ENCODE results near the gene SDC4. TPM values are rescaled to one million over a fixed set of nuclear protein-coding genes. Genes with fewer than 3 reads are reported as not detected.

SDC4 gene
- total and polyA plus RNA-seq, 10 of the 15 experiments (the other 5 are each of a cell fraction or from before 2014, with no cell fraction given): 0.52 to 11.3 (median 1.4) TPM

DNA sequence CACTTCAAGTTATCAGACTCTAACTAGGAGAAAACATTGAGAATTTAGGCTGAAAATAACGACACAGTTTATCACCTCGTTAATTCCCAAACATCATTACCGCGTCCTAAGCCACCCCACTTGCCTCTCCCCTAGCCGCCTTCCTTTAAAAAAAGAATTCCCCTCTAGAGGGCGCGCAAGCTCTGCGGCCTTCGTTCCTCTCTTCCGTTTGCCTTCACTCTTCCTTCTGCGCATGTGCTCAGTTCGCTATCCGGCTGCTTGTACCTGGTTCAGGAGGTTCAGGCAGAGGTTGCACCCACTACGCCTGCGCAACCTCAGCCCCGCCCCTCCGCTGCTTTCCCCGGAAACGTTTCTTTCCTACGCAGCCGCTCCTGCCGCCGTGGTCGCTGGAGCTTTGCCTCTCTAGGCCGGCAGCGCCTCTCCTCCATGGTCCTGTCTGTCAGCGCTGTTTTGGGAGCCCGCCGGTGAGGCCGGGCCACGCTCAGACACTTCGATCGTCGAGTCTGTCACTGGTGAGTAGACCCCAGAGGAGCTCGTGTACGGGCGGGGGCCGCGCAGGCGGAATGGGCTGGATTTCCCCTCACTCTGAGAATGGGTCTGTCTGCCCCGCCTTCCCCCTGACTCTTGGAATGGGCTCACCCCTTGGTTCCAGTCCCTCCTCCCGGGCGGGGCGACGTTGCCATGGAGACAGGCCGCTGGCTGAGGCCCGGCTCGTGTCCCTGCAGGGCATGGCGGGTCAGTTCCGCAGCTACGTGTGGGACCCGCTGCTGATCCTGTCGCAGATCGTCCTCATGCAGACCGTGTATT lies 14.8 kb upstream of the SDC4 start, which contains the start of gene SYS1 (continued):
- no peak for TF ChIP-seq CUX1 (IDR thresholded peaks at IDR 0.05; ENCODE audit: insufficient replicate concordance, low read depth, low read length)

- Histone ChIP-seq H3K9ac (ENCODE audit: control insufficient read depth, insufficient read depth, low read length) (no peak overlapping the region), H3K27ac (ENCODE audit: control insufficient read depth, insufficient read depth) (no peak overlapping the region), H3K4me1 (ENCODE audit: control insufficient read depth, insufficient read depth, low read length) (peaks cover 27% of the 10 kb centered on the region), H3K4me3 (no peak overlapping the region), H3K4me2 (ENCODE audit: control insufficient read depth, insufficient read depth) (no peak overlapping the region), H3K79me2 (ENCODE audit: control insufficient read depth, insufficient read depth, low read length) (peaks cover 7% of the 10 kb centered on the region), H4K20me1 (ENCODE audit: control insufficient read depth, insufficient read depth) (no peaks in the 10 kb centered on the region; the same call in 1 of the 2 replicates), H3K36me3 (ENCODE audit: control insufficient read depth in 2 of 2, insufficient read depth in 2 of 2, low read length in 1 of 2) (peaks cover 2 to 6% of the 10 kb centered on the region in 2 experiments; a peak in 3 of 4 replicates), H2AFZ (ENCODE audit: control insufficient read depth, low read depth, low read length) (no peak overlapping the region), H3K27me3 (replicated peaks in 1 of 2; ENCODE audit: control insufficient read depth in 2 of 2, insufficient read depth in 2 of 2, low read length in 1 of 2) (no peaks in the 10 kb centered on the region), H3K9me3 (replicated peaks; ENCODE audit: control insufficient read depth, insufficient read depth, low read length) (no peaks in the 10 kb centered on the region; the same call in 2 of the 3 replicates)
- no TSS peak for BruUV-seq (replicated peaks)
- in situ Hi-C loops (cut with MboI) (loop anchor here (10.0 kb wide), 1 partner anchor 753 kb away; the partner anchor contains the start of gene CD40), intact Hi-C loops (cut with micrococcal nuclease; ENCODE audit: unreplicated experiment) (loop anchor here (2.0 kb wide), 1 partner anchor 409 kb away; no protein-coding TSS in a partner anchor)
- ATAC-seq (no peak), FAIRE-seq (no peak), DNase-seq (ENCODE audit: low read depth, low spot score) (no peak)
- ChIA-PET POLR2A (interaction anchor here (0.7 to 1.4 kb wide), 5 partner anchors 12 to 717 kb away, joined by 3 to 6 read pairs (median 4); partner anchors contain the start of gene SDC4), RAD21 (ENCODE audit: unreplicated experiment) (interaction anchor here (1.1 to 17.6 kb wide), 10 partner anchors 9 to 88 kb away, joined by 3 to 394 read pairs (median 8); no protein-coding TSS in a partner anchor), CTCF (interaction anchor here (0.9 to 19.4 kb wide), 15 partner anchors 10 to 409 kb away, joined by 3 to 685 read pairs (median 8); partner anchors contain the start of genes PIGT and TP53TG5), SMC1A (ENCODE audit: uncharacterized antibody, unreplicated experiment) (interaction anchor here (0.9 to 19.8 kb wide), 11 partner anchors 9 to 82 kb away, joined by 3 to 440 read pairs (median 8); partner anchors contain the start of gene SDC4)
- 41% methylated on average over 6 of the region's 6 CpGs for WGBS (ENCODE audit: insufficient coverage, insufficient replicate concordance, low lambda C conversion rate, missing lambda C conversion rate)
- TF ChIP-seq ZZZ3 (IDR thresholded peaks at IDR 0.05; ENCODE audit: control insufficient read depth, insufficient read length, low read depth) (no peak), ZNF217 (IDR thresholded peaks at IDR 0.05) (no peak), RAD51 (IDR thresholded peaks at IDR 0.05) (no peak), SRF (IDR thresholded peaks at IDR 0.05; ENCODE audit: low read depth in 2 of 2, low read length in 2 of 2) (no peak), RAD21 (IDR thresholded peaks at IDR 0.05; ENCODE audit: insufficient read depth, low read depth, low read length) (no peak), SUZ12 (IDR thresholded peaks at IDR 0.05; ENCODE audit: unreplicated experiment) (no peak), POLR2AphosphoS2 (IDR thresholded peaks at IDR 0.05; ENCODE audit: low read depth, low read length) (no peak), ZNF24 (IDR thresholded peaks at IDR 0.05) (no peak)
- TF ChIP-seq, protein P1, sequence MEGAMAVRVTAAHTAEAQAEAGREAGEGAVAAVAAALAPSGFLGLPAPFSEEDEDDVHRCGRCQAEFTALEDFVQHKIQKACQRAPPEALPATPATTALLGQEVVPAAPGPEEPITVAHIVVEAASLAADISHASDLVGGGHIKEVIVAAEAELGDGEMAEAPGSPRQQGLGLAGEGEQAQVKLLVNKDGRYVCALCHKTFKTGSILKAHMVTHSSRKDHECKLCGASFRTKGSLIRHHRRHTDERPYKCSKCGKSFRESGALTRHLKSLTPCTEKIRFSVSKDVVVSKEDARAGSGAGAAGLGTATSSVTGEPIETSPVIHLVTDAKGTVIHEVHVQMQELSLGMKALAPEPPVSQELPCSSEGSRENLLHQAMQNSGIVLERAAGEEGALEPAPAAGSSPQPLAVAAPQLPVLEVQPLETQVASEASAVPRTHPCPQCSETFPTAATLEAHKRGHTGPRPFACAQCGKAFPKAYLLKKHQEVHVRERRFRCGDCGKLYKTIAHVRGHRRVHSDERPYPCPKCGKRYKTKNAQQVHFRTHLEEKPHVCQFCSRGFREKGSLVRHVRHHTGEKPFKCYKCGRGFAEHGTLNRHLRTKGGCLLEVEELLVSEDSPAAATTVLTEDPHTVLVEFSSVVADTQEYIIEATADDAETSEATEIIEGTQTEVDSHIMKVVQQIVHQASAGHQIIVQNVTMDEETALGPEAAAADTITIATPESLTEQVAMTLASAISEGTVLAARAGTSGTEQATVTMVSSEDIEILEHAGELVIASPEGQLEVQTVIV (IDR thresholded peaks at IDR 0.05; ENCODE audit: borderline replicate concordance, partially characterized antibody): no peak
- TF ChIP-seq, protein P2, sequence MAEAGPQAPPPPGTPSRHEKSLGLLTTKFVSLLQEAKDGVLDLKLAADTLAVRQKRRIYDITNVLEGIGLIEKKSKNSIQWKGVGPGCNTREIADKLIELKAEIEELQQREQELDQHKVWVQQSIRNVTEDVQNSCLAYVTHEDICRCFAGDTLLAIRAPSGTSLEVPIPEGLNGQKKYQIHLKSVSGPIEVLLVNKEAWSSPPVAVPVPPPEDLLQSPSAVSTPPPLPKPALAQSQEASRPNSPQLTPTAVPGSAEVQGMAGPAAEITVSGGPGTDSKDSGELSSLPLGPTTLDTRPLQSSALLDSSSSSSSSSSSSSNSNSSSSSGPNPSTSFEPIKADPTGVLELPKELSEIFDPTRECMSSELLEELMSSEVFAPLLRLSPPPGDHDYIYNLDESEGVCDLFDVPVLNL (IDR thresholded peaks at IDR 0.05; ENCODE audit: low read depth, low read length): no peak
Observed at GRCh38 chr20:45361793-45362192, 13.6 kb upstream of the SDC4 start.

Measured in GM12878 (cell line).